Measurements from ENCODE around the gene SIGMAR1.

The SIGMAR1 gene

DNA sequence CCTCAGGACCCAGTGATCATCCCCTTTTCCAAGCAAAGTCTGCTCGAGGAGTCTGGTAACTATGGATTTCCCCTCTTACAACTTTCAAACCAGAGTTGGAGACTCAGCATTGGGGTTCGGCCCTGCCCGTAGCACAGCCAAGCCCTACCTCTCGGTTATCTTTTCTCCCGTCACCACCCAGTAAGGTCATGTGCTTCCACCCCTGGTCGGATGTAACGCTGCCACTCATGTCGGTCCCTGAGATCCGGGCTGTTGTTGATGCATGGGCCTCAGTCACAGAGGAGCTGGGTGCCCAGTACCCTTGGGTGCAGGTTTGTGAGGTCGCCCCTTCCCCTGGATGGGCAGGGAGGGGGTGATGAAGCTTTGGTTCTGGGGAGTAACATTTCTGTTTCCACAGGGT is 10.1 kb upstream of the SIGMAR1 start:
- no peak overlapping the region for H2BK15ac ChIP-seq (ENCODE audit: low read depth, poor library complexity, severe bottlenecking)
- H3K9ac ChIP-seq (ENCODE audit: low read length) = peak overlapping the region; percentile 91
- no peak overlapping the region for H2BK120ac ChIP-seq (ENCODE audit: low read depth, low read length)
- peak overlapping the region; percentile 8 for H2AK5ac ChIP-seq (ENCODE audit: low read length, severe bottlenecking)
- peak overlapping the region in 1 of 2 experiments; percentile 58 for H2BK12ac ChIP-seq (ENCODE audit: low read length in 2 of 2)
- H2BK5ac ChIP-seq (ENCODE audit: low read depth, low read length, poor library complexity, severe bottlenecking) = no peak overlapping the region
- peak overlapping the region in 1 of 2 experiments; percentile 86 for H3K4me3 ChIP-seq (ENCODE audit: insufficient read depth in 1 of 2, low read depth in 1 of 2, low read length in 2 of 2)
- H3K23ac ChIP-seq (ENCODE audit: low read length in 2 of 2) = no peak overlapping the region
- peak overlapping the region; percentile 88 for H3K4me2 ChIP-seq (ENCODE audit: low read length, poor library complexity, severe bottlenecking)
- H3K27ac ChIP-seq (ENCODE audit: low read length, poor library complexity, severe bottlenecking) = no peak overlapping the region
- H4K91ac ChIP-seq (ENCODE audit: low read length) = peak overlapping the region; percentile 19
- H3K14ac ChIP-seq (ENCODE audit: low read length in 2 of 2) = peak overlapping the region in 1 of 2 experiments; percentile 86
- H3K4ac ChIP-seq (ENCODE audit: low read depth in 1 of 2, low read length in 2 of 2) = peak overlapping the region in 1 of 2 experiments; percentile 9
- peak overlapping the region; percentile 36 for H4K8ac ChIP-seq (ENCODE audit: low read length)
- H3K9me3 ChIP-seq (ENCODE audit: control insufficient read depth, low read length) = no peaks in the 10 kb centered on the region
- H3K27me3 ChIP-seq (ENCODE audit: control insufficient read depth in 1 of 2, insufficient read depth in 1 of 2, low read length in 2 of 2) = no peaks in the 10 kb centered on the region
- no peak for DNase-seq
- no peak overlapping the region for H2AFZ ChIP-seq (ENCODE audit: low read depth, low read length)
- peaks cover 33% of the 10 kb centered on the region for H3K4me1 ChIP-seq (ENCODE audit: control insufficient read depth, insufficient read depth, low read depth, low read length)
- WGBS = 81% methylated on average over 10 of the region's 10 CpGs
- H3K18ac ChIP-seq (ENCODE audit: low read depth in 1 of 2, low read length in 2 of 2) = no peak overlapping the region
- peaks cover 27 to 28% of the 10 kb centered on the region in 2 experiments for H3K36me3 ChIP-seq (ENCODE audit: control insufficient read depth in 1 of 2, insufficient read depth in 2 of 2, low read depth in 1 of 2, low read length in 2 of 2)
- peaks cover 26% of the 10 kb centered on the region for H3K79me1 ChIP-seq (replicated peaks; ENCODE audit: low read length, poor library complexity, severe bottlenecking)

DNA sequence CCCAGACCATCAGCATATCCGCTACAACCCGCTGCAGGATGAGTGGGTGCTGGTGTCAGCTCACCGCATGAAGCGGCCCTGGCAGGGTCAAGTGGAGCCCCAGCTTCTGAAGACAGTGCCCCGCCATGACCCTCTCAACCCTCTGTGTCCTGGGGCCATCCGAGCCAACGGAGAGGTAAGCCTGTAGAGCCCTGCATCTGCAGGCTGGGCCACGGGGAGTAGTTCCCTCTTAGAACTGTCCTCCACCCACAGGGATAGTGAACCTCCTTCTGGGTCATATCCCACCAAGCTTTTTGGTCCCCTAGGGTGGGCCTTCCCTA is 9.5 kb upstream of the SIGMAR1 start:
- peak overlapping the region; percentile 88 for H3K4me2 ChIP-seq (ENCODE audit: low read length, poor library complexity, severe bottlenecking)
- H3K9me3 ChIP-seq (ENCODE audit: control insufficient read depth, low read length) = no peaks in the 10 kb centered on the region
- H2BK15ac ChIP-seq (ENCODE audit: low read depth, poor library complexity, severe bottlenecking) = no peak overlapping the region
- H3K9ac ChIP-seq (ENCODE audit: low read length) = peak overlapping the region; percentile 91
- H3K27ac ChIP-seq (ENCODE audit: low read length, poor library complexity, severe bottlenecking) = peak overlapping the region; percentile 75
- H3K18ac ChIP-seq (ENCODE audit: low read depth in 1 of 2, low read length in 2 of 2) = peak overlapping the region; percentile 90 to 97
- peaks cover 26% of the 10 kb centered on the region for H3K79me1 ChIP-seq (replicated peaks; ENCODE audit: low read length, poor library complexity, severe bottlenecking)
- peak overlapping the region in 1 of 2 experiments; percentile 95 for H3K14ac ChIP-seq (ENCODE audit: low read length in 2 of 2)
- H3K4ac ChIP-seq (ENCODE audit: low read depth in 1 of 2, low read length in 2 of 2) = peak overlapping the region; percentile 20 to 70
- H3K4me3 ChIP-seq (ENCODE audit: insufficient read depth in 1 of 2, low read depth in 1 of 2, low read length in 2 of 2) = peak overlapping the region; percentile 80 to 86
- no peak overlapping the region for H2BK120ac ChIP-seq (ENCODE audit: low read depth, low read length)
- H2AFZ ChIP-seq (ENCODE audit: low read depth, low read length) = no peak overlapping the region
- H4K8ac ChIP-seq (ENCODE audit: low read length) = peak overlapping the region; percentile 35
- H3K36me3 ChIP-seq (ENCODE audit: control insufficient read depth in 1 of 2, insufficient read depth in 2 of 2, low read depth in 1 of 2, low read length in 2 of 2) = peaks cover 27 to 28% of the 10 kb centered on the region in 2 experiments
- H4K91ac ChIP-seq (ENCODE audit: low read length) = peak overlapping the region; percentile 83
- H2AK5ac ChIP-seq (ENCODE audit: low read length, severe bottlenecking) = no peak overlapping the region
- no peaks in the 10 kb centered on the region for H3K27me3 ChIP-seq (ENCODE audit: control insufficient read depth in 1 of 2, insufficient read depth in 1 of 2, low read length in 2 of 2)
- no peak overlapping the region for H2BK5ac ChIP-seq (ENCODE audit: low read depth, low read length, poor library complexity, severe bottlenecking)
- no peak for DNase-seq
- peak overlapping the region in 1 of 2 experiments; percentile 58 for H2BK12ac ChIP-seq (ENCODE audit: low read length in 2 of 2)
- H3K4me1 ChIP-seq (ENCODE audit: control insufficient read depth, insufficient read depth, low read depth, low read length) = peaks cover 26% of the 10 kb centered on the region
- 1% methylated on average over 7 of the region's 8 CpGs for WGBS
- H3K23ac ChIP-seq (ENCODE audit: low read length in 2 of 2) = peak overlapping the region in 1 of 2 experiments; percentile 98

DNA sequence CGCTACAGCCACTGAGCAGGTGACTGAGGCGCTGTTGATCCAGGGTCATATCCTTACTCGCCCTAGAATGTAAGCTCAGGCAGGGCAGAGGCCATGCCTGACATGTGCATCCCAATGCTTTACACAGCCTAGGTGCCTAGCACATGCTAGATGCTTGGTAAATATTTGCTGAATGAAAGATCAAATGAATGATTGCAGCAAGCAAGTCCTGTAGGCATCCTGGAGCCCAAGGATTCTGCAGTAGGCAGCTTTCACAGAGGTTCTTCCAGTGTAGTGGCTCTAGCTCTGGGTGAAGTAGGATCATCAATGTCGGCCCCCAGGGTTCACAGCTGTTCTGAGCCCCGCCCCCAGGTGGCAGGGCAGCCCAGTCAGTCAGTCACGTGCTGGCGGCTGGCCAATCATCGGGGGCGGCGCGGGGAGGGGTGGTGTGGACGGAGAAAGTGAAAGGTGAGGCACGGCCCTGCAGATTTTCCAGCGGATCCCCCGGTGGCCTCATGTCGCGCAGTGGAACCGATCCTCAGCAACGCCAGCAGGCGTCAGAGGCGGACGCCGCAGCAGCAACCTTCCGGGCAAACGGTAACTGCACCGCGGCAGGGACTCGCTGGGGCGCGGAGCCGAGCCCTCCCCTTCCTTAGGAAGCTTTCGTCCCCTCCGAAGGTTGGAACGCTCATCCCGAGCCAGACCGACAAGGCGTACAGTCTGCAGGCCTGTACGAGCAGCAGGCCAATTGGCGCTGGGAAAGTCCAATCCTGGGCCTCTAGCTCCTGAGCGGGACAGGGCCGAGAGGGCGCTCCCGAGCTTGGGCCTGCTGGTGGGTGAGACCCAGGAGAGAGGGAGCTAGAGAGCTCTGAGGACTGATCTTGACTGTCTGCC is 8.9 kb upstream of the SIGMAR1 start, which contains the start of gene GALT:
GALT (plus strand) TSS at position 465 of the 873 bp plus-strand sequence; CDS start at position 495, 30 bp downstream.
- no peaks in the 10 kb centered on the region for H3K9me3 ChIP-seq (ENCODE audit: control insufficient read depth, low read length)
- H3K4me3 ChIP-seq (ENCODE audit: insufficient read depth in 1 of 2, low read depth in 1 of 2, low read length in 2 of 2) = peak within 1 kb of the TSS; percentile 80 to 86
- peak within 1 kb of the TSS; percentile 71 for H4K8ac ChIP-seq (ENCODE audit: low read length)
- 6% methylated on average over 43 of the region's 43 CpGs for WGBS
- H3K36me3 ChIP-seq (ENCODE audit: control insufficient read depth in 1 of 2, insufficient read depth in 2 of 2, low read depth in 1 of 2, low read length in 2 of 2) = peaks cover 27 to 28% of the 10 kb centered on the region in 2 experiments
- peak within 1 kb of the TSS; percentile 12 for H2BK5ac ChIP-seq (ENCODE audit: low read depth, low read length, poor library complexity, severe bottlenecking)
- H3K4ac ChIP-seq (ENCODE audit: low read depth in 1 of 2, low read length in 2 of 2) = peak within 1 kb of the TSS; percentile 25 to 81
- H3K27ac ChIP-seq (ENCODE audit: low read length, poor library complexity, severe bottlenecking) = peak within 1 kb of the TSS; percentile 75
- peaks cover 26% of the 10 kb centered on the region for H3K79me1 ChIP-seq (replicated peaks; ENCODE audit: low read length, poor library complexity, severe bottlenecking)
- H2AK5ac ChIP-seq (ENCODE audit: low read length, severe bottlenecking) = peak within 1 kb of the TSS; percentile 43
- H2BK120ac ChIP-seq (ENCODE audit: low read depth, low read length) = peak within 1 kb of the TSS; percentile 21
- DNase-seq = peak; percentile 90
- peak within 1 kb of the TSS; percentile 88 for H3K4me2 ChIP-seq (ENCODE audit: low read length, poor library complexity, severe bottlenecking)
- H3K23ac ChIP-seq (ENCODE audit: low read length in 2 of 2) = peak within 1 kb of the TSS in 1 of 2 experiments; percentile 98
- peak within 1 kb of the TSS; percentile 67 for H2AFZ ChIP-seq (ENCODE audit: low read depth, low read length)
- H2BK15ac ChIP-seq (ENCODE audit: low read depth, poor library complexity, severe bottlenecking) = peak within 1 kb of the TSS; percentile 49
- H3K9ac ChIP-seq (ENCODE audit: low read length) = peak within 1 kb of the TSS; percentile 91
- H2BK12ac ChIP-seq (ENCODE audit: low read length in 2 of 2) = peak within 1 kb of the TSS; percentile 85 to 87
- H3K4me1 ChIP-seq (ENCODE audit: control insufficient read depth, insufficient read depth, low read depth, low read length) = peaks cover 26% of the 10 kb centered on the region
- peak within 1 kb of the TSS; percentile 90 to 97 for H3K18ac ChIP-seq (ENCODE audit: low read depth in 1 of 2, low read length in 2 of 2)
- peak within 1 kb of the TSS; percentile 83 for H4K91ac ChIP-seq (ENCODE audit: low read length)
- peak within 1 kb of the TSS in 1 of 2 experiments; percentile 95 for H3K14ac ChIP-seq (ENCODE audit: low read length in 2 of 2)
- H3K27me3 ChIP-seq (ENCODE audit: control insufficient read depth in 1 of 2, insufficient read depth in 1 of 2, low read length in 2 of 2) = no peaks in the 10 kb centered on the region

DNA sequence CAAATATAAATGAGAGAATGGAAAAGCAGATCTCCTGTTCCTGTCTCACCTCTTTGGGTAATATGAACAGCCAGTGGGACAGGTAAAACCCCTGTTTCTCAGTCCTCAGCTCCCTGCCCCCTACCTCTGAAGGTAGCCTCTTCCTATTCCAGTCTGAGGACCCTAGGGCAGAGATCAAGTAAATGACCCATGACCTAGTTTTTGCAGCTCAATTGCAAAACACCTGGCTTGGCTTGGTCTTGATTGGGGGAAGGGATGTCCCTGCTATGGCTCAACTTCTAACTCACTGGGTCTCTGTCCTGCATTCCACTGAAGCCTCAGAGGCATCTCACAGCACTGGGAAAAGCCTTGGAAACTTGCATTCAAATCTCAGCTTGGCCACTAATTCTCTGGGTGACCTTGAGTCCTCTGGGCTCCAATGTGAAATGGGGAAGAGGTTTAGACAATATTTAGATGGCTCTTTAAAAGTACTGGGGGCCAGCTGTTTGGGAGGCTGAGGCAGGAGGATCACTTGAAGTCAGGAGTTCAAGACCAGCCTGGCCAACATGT is 7.3 kb upstream of the SIGMAR1 start:
- Histone ChIP-seq H2BK5ac (ENCODE audit: low read depth, low read length, poor library complexity, severe bottlenecking) (no peak overlapping the region), H3K18ac (ENCODE audit: low read depth in 1 of 2, low read length in 2 of 2) (no peak overlapping the region), H3K79me1 (replicated peaks; ENCODE audit: low read length, poor library complexity, severe bottlenecking) (peaks cover 21% of the 10 kb centered on the region), H3K9ac (ENCODE audit: low read length) (no peak overlapping the region), H2AK5ac (ENCODE audit: low read length, severe bottlenecking) (no peak overlapping the region), H2AFZ (ENCODE audit: low read depth, low read length) (no peak overlapping the region), H3K4me2 (ENCODE audit: low read length, poor library complexity, severe bottlenecking) (no peak overlapping the region), H4K8ac (ENCODE audit: low read length) (no peak overlapping the region), H3K27ac (ENCODE audit: low read length, poor library complexity, severe bottlenecking) (no peak overlapping the region), H3K4ac (ENCODE audit: low read depth in 1 of 2, low read length in 2 of 2) (no peak overlapping the region), H2BK120ac (ENCODE audit: low read depth, low read length) (no peak overlapping the region), H3K36me3 (ENCODE audit: control insufficient read depth in 1 of 2, insufficient read depth in 2 of 2, low read depth in 1 of 2, low read length in 2 of 2) (peaks cover 17 to 19% of the 10 kb centered on the region in 2 experiments), H2BK12ac (ENCODE audit: low read length in 2 of 2) (no peak overlapping the region), H3K9me3 (ENCODE audit: control insufficient read depth, low read length) (no peaks in the 10 kb centered on the region), H3K4me3 (ENCODE audit: insufficient read depth in 1 of 2, low read depth in 1 of 2, low read length in 2 of 2) (no peak overlapping the region), H3K14ac (ENCODE audit: low read length in 2 of 2) (no peak overlapping the region), H2BK15ac (ENCODE audit: low read depth, poor library complexity, severe bottlenecking) (no peak overlapping the region), H3K27me3 (ENCODE audit: control insufficient read depth in 1 of 2, insufficient read depth in 1 of 2, low read length in 2 of 2) (no peaks in the 10 kb centered on the region), H4K91ac (ENCODE audit: low read length) (no peak overlapping the region), H3K23ac (ENCODE audit: low read length in 2 of 2) (no peak overlapping the region), H3K4me1 (ENCODE audit: control insufficient read depth, insufficient read depth, low read depth, low read length) (peaks cover 17% of the 10 kb centered on the region)
- no peak for DNase-seq
